Measurements from ENCODE around the gene DNAH8. TPM values are rescaled to one million over a fixed set of nuclear protein-coding genes. Genes with fewer than 3 reads are reported as not detected.

DNAH8 gene, protein sequence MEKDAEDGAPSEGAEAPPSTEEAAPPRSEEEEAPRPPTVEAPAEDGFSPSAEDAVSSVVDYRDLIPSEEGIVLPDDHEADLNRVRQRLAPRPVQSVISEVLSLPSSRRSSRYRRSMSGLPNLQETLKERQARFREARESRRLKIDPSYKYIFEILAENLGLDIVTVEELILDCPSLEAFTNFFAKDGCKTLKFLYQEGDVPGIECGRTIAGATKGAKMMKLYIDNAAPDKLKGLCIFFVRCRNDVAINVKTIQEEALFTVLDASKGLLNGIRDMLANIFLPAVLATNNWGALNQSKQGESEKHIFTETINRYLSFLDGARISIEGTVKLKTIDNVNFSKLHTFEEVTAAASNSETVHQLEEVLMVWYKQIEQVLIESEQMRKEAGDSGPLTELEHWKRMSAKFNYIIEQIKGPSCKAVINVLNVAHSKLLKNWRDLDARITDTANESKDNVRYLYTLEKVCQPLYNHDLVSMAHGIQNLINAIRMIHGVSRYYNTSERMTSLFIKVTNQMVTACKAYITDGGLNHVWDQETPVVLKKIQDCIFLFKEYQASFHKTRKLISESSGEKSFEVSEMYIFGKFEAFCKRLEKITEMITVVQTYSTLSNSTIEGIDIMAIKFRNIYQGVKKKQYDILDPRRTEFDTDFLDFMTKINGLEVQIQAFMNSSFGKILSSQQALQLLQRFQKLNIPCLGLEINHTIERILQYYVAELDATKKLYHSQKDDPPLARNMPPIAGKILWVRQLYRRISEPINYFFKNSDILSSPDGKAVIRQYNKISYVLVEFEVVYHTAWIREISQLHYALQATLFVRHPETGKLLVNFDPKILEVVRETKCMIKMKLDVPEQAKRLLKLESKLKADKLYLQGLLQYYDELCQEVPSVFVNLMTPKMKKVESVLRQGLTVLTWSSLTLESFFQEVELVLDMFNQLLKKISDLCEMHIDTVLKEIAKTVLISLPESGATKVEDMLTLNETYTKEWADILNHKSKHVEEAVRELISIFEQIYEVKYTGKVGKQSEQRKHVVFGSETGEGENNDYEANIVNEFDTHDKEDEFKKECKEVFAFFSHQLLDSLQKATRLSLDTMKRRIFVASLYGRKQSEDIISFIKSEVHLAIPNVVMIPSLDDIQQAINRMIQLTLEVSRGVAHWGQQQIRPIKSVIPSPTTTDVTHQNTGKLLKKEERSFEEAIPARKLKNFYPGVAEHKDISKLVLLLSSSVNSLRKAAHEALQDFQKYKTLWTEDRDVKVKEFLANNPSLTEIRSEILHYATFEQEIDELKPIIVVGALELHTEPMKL (N-terminal part only)
- total RNA-seq = under 0.01 TPM in 2 replicates

DNA sequence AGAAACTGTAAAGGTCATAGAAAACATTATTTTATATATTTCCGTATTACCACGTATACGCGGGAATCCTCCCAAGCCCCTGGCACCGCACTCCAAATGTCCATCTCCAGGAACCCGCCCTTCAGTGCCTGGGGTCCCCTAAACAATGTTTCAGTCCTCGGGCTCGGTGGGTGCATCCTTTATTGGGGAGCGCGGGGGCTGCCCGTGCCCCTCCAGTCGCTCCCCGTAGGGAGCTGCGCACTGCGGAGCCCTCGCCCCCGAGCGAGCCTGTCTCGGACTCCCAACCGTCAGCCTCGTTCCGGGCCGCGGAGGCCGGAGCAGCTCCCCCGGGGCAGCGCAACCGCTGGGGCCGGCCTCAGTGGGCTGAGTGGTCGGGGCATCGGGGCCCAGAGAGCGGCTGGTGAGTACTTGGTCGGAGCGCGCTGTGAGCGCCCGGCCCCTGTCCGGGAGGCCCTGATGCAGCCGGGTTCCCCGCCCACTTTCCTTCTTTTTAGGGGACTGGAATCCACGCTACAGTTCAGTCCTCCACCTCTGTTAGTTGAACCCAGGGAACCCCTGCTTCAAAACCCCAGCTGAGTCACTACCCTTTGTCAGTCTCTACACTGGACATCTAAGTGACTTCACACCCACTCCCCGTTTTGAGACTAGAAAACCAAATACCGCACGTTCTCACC lies at the start of gene DNAH8:
Gene DNAH8 (plus strand): TSS at position 296 of the 674 bp plus-strand sequence. CDS start 7,499 bp downstream, outside the sequence.

DNA sequence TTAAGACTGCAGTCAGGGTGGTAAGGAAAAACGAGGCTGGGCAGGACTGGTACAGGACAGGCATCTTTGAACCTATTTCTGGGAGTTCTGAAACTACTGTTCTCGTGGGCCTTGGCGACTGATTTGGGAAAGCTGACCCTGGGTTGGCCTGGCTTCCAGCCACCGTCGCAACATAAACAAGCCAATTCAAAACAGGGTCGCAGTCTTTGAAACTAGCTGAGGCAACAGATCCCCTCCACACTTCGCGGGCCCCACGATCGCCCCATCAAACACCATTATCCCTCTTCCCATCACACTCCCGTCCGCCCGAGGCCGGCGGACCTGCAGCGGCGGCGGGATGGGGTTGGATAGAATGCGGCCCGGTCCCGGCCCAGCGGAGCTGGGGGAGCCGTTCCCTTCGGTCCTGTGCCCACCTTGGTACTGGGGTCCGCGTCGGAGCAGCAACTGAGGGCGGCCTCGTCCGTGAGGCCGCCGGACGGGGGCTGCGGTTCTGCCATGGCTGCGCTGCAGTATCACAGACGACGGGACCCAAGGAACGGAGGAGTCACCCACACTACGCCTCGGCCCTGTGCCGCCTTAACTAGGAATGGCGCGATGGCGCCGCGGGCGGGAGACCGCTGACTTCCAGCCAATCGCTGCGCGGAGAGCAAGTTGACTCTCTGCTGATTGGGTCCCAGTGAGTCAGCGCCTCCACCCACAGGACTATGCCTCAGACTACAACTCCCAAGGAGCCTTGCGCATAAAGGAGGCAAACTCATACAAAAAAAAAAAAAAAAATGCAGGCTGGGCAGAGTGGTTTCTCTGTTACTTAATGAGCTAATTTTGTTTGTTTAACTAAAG lies 12.3 kb upstream of the DNAH8 start, which contains the start of gene GLO1:
Gene GLO1 (minus strand): TSS at position 588 of the 840 bp plus-strand sequence. CDS start 91 bp downstream, at position 497.

DNA sequence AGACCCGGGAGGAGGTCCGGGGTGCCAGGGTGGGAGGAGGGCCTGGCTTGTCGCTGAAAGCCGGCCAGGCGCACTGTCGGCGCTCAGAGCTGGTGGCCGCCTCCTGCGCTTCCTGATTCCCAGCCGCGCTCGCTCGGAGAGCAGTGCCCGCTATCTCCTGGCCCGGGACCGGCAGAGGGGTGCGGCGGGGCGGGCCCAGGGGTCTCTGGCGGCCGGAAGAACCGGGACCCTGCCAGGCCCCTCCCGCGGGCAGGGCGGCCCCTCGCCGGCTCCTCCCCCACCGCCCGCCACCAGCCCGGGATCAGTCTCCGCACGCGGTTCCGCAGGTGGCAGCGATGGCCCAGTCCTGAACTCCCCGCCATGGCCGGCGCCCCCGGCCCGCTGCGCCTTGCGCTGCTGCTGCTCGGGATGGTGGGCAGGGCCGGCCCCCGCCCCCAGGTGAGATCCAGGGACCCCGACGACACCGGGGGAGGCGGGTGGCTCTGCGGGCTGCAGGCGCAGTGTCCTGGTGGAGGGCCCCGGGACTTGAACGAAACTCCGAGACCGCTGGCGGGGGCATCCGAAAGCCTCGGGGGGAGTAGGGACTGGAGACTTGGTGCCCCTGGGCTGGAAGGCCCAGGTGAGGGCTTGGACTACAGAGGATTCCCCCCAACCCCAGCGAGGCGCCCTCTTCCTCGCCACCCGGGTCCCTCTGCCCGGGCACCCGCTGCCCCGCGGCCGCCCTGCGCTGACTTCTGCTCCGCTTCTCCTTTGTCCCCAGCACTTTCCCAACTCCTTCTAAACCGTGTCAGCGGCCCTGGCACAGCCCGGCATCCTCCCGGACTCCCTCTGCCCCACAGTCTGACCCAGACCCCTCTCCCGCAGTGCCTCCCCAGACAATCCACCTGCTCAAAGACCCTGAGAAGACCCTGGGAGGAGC lies 333.6 kb downstream of the DNAH8 start, which contains the start of gene GLP1R:
Gene GLP1R (plus strand): TSS at position 301 of the 919 bp plus-strand sequence. CDS start 60 bp downstream, at position 361.

Other genes starting within 250 kb of the DNAH8 start
- 7.9 and 8.7 TPM in 2 replicates for gene BTBD9, start 75.4 kb upstream of the DNAH8 start, total RNA-seq
- 79.2 and 94.5 TPM in 2 replicates for gene GLO1, start 12.2 kb upstream of the DNAH8 start, total RNA-seq

All from dermis lymphatic vessel endothelial cell (primary cell).